ENCODE measurements around the gene FBXL14.

The FBXL14 gene

GRCh38 chr12:1536817-1537216 is 57.6 kb downstream of the FBXL14 start:
- DNase-seq (ENCODE audit: low read depth, low spot score) = no peak

- DNase-seq (ENCODE audit: low read depth, low spot score) = no peak
Observed at GRCh38 chr12:1534748-1535147, 59.6 kb downstream of the FBXL14 start.

GRCh38 chr12:1533602-1534304 is 60.6 kb downstream of the FBXL14 start:
- DNase-seq (ENCODE audit: low read depth, low spot score) = no peak

GRCh38 chr12:1533205-1533601 is 61.2 kb downstream of the FBXL14 start:
- DNase-seq (ENCODE audit: low read depth, low spot score) = no peak

- DNase-seq (ENCODE audit: low read depth, low spot score) = no peak
Observed at GRCh38 chr12:1532375-1533165, 61.8 kb downstream of the FBXL14 start.

GRCh38 chr12:1531654-1532374 is 62.6 kb downstream of the FBXL14 start:
- DNase-seq (ENCODE audit: low read depth, low spot score) = no peak

GRCh38 chr12:1531153-1531653 is 63.2 kb downstream of the FBXL14 start:
- no peak for DNase-seq (ENCODE audit: low read depth, low spot score)

- DNase-seq (ENCODE audit: low read depth, low spot score) = no peak
Observed at GRCh38 chr12:1530592-1531152, 63.7 kb downstream of the FBXL14 start.

- DNase-seq (ENCODE audit: low read depth, low spot score) = no peak
Observed at GRCh38 chr12:1529862-1530591, 64.4 kb downstream of the FBXL14 start.

- no peak for DNase-seq (ENCODE audit: low read depth, low spot score)
Observed at GRCh38 chr12:1529228-1529861, 65.0 kb downstream of the FBXL14 start.

- no peak for DNase-seq (ENCODE audit: low read depth, low spot score)
Observed at GRCh38 chr12:1528791-1529190, 65.6 kb downstream of the FBXL14 start.

GRCh38 chr12:1527789-1528188 is 66.6 kb downstream of the FBXL14 start:
- DNase-seq (ENCODE audit: low read depth, low spot score) = no peak

GRCh38 chr12:1525858-1526257 is 68.5 kb downstream of the FBXL14 start:
- DNase-seq (ENCODE audit: low read depth, low spot score) = no peak

GRCh38 chr12:1523558-1524050 is 70.8 kb downstream of the FBXL14 start:
- peak; percentile 67 for DNase-seq (ENCODE audit: low read depth, low spot score)

GRCh38 chr12:1523046-1523445 is 71.3 kb downstream of the FBXL14 start:
- no peak for DNase-seq (ENCODE audit: low read depth, low spot score)

GRCh38 chr12:1519642-1520041 is 74.7 kb downstream of the FBXL14 start:
- DNase-seq (ENCODE audit: low read depth, low spot score) = no peak

- DNase-seq (ENCODE audit: low read depth, low spot score) = no peak
Observed at GRCh38 chr12:1518591-1519516, 75.5 kb downstream of the FBXL14 start.

- DNase-seq (ENCODE audit: low read depth, low spot score) = no peak
Observed at GRCh38 chr12:1517734-1518525, 76.5 kb downstream of the FBXL14 start.

GRCh38 chr12:1517007-1517406 is 77.4 kb downstream of the FBXL14 start:
- no peak for DNase-seq (ENCODE audit: low read depth, low spot score)

All from iPS DF 19.7 (cell line).